NCI-H2196 (cell line): ENCODE data around the gene SFMBT1.
"Not testable (repeated sequence)": the region's sequence is repeated elsewhere in the genome, so short reads cannot be mapped to it uniquely, and the experiment has no call there.

ENCODE experiments used
- DNase-seq: peaks from one replicate; lab custom pipeline; 2025; ENCODE audit not compliant: unreplicated experiment; lab: John Stamatoyannopoulos, UW

The SFMBT1 gene

GRCh38 chr3:53039376-53039752, 6.5 kb downstream of the SFMBT1 start:
- DNase-seq, result no peak

- DNase-seq, result no peak
Observed at GRCh38 chr3:53038679-53039375, 7.0 kb downstream of the SFMBT1 start.

GRCh38 chr3:53035825-53036619, 9.9 kb downstream of the SFMBT1 start:
- no peak for DNase-seq

DNA sequence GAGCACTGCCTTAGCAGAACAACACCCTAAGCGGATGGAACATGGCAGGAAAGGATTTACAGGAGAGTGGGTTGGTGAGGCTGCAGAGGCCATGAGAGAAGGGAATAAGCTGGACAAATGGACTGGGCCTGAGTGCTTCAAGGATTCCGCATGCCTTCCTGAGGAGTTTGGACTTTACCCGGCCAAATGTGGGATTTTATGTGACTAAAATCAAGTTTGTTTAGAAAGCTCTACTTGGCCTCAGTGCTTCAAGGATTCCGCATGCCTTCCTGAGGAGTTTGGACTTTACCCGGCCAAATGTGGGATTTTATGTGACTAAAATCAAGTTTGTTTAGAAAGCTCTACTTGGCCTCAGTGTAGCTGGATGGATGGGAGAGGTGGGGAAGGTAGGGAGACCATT, 10.9 kb downstream of the SFMBT1 start:
- not testable (repeated sequence) for DNase-seq

GRCh38 chr3:53034411-53034810, 11.5 kb downstream of the SFMBT1 start:
- not testable (repeated sequence) for DNase-seq

- no peak for DNase-seq
Observed at GRCh38 chr3:53032609-53033008, 13.3 kb downstream of the SFMBT1 start.

- no peak for DNase-seq
Observed at GRCh38 chr3:53030619-53031449, 15.0 kb downstream of the SFMBT1 start.

GRCh38 chr3:53028641-53029040, 17.2 kb downstream of the SFMBT1 start:
- no peak for DNase-seq

DNA sequence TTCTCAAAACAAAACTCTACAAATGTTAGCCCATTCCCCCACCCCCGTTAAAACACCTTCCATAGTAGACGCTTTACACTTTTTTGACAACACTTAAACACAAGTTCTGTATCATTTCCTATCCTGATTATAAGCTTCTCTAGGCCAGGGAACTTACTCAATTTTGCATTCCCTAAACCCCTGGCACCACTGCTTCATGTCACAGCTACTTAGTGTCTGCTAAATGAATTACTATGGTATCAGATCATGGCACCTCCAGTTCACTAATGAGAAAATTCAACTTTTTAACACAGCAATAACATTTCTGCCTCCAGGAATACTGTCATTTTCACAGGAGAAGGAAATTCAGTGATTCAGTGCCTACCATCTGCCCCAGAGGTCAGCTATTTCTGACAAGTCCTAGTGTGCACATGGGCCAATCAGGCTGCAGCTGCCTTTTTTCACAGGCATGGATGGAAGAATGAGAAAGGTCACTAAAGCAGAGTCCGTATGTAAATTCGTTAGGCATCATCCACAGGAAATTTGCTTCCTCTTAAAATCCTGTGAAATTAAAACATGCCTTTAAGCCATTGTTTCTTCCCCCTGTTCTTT, 18.5 kb downstream of the SFMBT1 start:
- DNase-seq, result no peak

- DNase-seq, result no peak
Observed at GRCh38 chr3:53026382-53027162, 19.3 kb downstream of the SFMBT1 start.

DNA sequence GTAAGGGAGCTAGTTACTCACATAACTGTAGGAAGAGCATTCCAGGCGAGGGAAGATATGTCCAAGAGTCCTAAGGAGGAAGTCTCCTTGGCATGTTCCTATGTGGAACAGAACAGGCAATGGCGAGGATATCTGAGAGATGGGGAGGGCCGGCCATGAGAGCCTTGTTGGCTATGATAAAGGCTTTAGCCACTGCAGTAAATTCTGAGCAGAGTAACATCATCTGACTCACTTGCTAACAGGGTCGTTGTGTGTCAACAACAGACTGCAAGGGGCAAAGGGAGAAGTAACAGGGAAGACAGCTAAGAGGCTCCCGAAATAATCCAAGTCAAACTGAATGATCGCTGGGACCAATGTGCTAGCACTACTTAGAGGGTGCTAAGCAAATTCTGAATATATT, 21.6 kb downstream of the SFMBT1 start:
- DNase-seq, result no peak

GRCh38 chr3:53023072-53023823, 22.6 kb downstream of the SFMBT1 start:
- DNase-seq, result no peak

GRCh38 chr3:53022647-53023046, 23.2 kb downstream of the SFMBT1 start:
- no peak for DNase-seq

DNA sequence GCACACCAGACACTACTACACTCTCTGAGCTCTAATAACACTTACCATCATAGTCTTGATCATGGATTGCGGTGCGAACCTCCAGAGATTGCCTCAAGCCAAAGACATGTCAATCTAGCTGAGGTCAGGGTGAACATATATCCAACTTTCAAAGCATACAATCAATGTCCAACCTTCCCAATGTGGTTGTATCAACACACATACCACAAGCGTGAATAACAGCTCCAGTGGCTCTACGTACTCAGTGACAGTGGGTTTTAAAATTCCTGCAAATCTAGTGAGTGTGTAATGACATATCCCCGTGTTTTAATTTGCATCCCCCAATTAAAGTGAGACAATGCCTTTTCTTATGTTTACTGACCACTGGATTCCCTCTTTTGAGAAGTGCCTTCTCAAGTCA, 29.6 kb downstream of the SFMBT1 start:
- no peak for DNase-seq

GRCh38 chr3:53011324-53011723, 34.5 kb downstream of the SFMBT1 start:
- no peak for DNase-seq

- no peak for DNase-seq
Observed at GRCh38 chr3:53009826-53010539, 35.9 kb downstream of the SFMBT1 start.

DNA sequence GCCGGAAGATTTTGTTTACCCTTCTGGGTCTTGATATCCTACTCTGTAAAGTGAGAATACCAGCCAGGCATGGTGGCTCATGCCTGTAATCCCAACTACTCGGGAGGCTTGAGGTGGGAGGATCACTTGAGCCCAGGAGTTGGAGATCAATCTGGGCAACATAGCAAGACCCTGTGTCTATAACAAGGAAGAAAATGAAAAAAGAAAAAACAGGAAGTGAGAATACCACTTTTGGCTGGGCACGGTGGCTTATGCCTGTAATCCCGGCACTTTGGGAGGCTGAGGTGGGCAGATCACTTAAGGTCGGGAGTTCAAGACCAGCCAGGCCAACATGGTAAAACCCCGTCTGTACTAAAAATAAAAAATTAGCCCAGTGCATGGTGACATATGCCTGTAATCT, 36.9 kb downstream of the SFMBT1 start:
- DNase-seq, result no peak

GRCh38 chr3:53005854-53006513, 39.9 kb downstream of the SFMBT1 start:
- DNase-seq, result no peak

DNA sequence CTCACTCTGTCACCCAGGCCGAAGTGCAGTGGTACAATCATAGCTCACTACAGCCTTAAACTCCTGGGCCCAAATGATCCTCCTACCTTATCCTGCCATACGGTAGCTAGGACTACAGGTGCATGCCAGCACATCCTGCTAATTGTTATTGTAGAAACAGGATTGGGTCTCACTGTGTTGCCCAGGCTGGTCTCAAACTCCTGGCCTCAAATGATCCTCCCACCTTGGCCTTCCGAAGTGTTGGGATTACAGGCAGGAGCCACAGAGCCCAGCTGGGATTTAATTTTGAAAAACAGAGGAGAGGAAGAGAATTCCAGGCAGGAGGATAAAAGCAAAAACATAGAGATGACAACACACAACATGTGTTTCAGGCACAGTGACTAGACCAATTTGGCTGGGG, 40.5 kb downstream of the SFMBT1 start:
- no peak for DNase-seq
